Left renal pelvis (tissue), 4 donors: ENCODE data around the gene RCN1. TPM values are rescaled to one million over a fixed set of nuclear protein-coding genes. Genes with fewer than 3 reads are reported as not detected.
"Not testable (repeated sequence)": the region's sequence is repeated elsewhere in the genome, so short reads cannot be mapped to it uniquely, and the experiment has no call there.

Source experiments
- DNase-seq, 4 donors: peaks; one replicate each; pipeline ENCODE4 v3.0.0-alpha.2; 2013; ENCODE audit warnings: low read depth in 4 of 4, low spot score in 3 of 4
- polyA plus RNA-seq, 4 donors: library from polyadenylated mRNA; unstranded; fragments of 120-200 nt; gene quantifications; one replicate each; pipeline ENCODE4 v1.2.1, GENCODE V29; 2013; ENCODE audit not compliant: insufficient read length in 4 of 4

RCN1 gene
- polyA plus RNA-seq, 4 donors = 188 to 273 (median 227) TPM

- DNase-seq = no peak
These were observed 17.2 kb upstream of the RCN1 start for GRCh38 chr11:32073644-32074026.

- DNase-seq = no peak
These were observed 11.3 kb upstream of the RCN1 start for GRCh38 chr11:32079553-32079952.

DNA sequence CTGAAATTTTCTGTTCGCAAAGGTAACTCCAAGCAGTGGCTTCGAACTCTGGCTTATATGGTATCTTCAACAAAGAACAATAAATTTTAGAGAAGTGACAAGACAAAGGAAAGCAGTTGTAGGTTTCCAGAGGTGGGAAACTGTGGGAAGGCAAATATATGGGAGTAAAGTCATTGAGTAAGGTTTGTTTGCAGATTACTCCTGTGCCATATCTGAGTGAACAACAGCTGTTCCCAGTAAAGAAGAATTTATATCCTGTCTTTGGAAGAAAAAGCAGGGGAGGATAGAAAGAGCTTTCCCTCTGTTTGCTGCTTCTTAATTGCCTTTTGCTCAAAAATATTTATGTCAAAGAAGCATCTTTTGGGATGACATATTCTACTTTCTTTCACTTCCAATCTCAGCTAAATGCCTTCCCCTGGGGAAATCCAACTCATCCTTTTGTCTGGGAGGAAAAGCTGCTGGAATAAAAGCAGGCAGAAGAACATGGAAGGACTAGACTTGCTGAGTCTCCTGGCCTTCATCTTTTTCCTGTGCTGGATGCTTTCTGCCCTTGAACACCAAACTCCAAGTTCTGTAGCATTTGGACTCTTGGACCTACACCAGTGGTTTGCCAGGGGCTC lies 10.4 kb upstream of the RCN1 start:
- no peak for DNase-seq

GRCh38 chr11:32081129-32081641 lies 9.7 kb upstream of the RCN1 start:
- no peak for DNase-seq

GRCh38 chr11:32081901-32082300 lies 9.0 kb upstream of the RCN1 start:
- no peak for DNase-seq

- no peak for DNase-seq
These were observed 8.4 kb upstream of the RCN1 start for GRCh38 chr11:32082346-32082986.

DNA sequence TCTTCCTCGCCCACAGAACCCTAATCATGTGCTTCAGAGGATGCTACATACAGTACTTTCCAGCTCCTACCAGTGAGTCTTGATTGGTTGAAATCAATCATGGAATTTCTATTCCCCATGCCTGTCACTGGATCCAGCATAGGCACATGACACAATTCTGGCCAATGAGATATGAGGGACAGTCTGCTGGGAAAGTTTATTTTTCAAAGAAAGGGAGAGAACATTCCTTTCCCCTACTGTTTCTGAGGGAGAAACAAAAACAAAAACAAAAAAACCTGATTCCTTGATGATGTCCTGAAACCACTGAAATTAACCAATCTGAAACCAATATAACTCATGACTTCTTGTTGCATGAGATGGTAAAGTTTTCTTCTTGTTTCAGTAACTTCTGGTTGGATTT lies 3.3 kb upstream of the RCN1 start:
- DNase-seq = no peak

- no peak for DNase-seq
These were observed 2.5 kb upstream of the RCN1 start for GRCh38 chr11:32088117-32088941.

DNA sequence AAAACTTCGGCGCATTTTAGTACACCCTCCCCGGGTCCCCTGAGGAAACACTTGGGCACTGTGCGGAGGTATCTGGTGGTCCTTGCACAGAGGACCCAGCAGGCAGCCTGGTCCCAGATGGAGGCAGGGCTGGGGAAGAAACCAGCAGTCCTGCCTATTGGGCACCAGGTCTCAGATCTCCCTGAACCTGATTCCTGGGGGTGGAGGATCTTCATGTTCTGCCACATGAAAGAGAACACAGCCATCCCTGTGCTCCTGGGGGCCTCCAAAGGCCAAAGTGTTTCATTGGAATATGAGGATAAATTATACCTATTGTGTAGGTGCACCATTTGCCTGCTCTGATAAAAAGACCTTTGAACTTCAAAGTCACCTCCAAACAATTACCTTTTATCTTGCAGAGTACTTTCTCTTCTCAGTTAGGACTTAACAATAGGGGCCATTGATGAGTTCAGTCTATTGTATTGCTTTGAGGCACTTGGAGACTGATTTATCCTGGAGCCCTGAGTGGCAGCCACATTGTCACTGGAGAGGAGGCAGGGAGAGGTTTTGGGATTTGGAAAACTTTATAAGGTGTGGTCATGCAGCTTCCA lies 1.8 kb downstream of the RCN1 start:
- DNase-seq = no peak

DNA sequence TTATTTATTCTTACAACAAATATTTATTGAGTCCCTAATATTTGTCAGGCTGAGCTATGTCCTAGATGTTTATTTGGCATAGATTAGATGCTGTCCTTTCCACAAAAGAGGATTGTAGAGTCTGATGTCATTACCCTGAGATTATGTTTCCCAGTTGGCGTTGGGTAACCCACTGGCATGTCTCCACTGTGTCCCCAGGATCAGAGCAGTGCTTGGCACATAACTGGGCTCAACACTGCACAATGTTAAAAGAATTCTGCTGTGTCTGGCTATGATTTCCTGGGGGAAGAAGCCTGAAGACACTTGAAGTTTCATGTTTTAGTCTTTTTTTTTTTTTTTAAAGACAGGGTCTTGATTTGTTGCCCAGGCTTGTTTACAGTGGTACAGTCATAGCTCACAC lies 4.0 kb downstream of the RCN1 start:
- DNase-seq = no peak

GRCh38 chr11:32098142-32098903 lies 7.4 kb downstream of the RCN1 start:
- no peak for DNase-seq

GRCh38 chr11:32099516-32099915 lies 8.6 kb downstream of the RCN1 start:
- no peak for DNase-seq

DNA sequence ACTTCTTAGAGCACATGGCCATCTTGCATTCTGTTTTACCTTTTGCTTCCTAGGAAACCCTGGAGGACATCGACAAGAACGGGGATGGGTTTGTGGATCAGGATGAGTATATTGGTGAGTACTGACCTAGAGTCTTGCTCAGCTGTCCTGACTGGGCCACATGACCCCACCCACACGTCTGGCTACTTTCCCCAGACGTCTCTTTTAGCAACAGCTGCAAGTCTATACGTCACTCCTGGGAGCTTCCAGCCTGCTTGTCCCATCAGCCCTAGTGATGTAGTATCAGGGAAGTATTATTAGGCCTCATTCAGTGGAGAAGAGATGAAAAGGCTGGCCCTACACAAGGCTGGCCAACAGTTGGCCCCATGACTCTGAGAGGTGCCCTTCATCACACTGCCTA lies 9.6 kb downstream of the RCN1 start:
- no peak for DNase-seq

DNA sequence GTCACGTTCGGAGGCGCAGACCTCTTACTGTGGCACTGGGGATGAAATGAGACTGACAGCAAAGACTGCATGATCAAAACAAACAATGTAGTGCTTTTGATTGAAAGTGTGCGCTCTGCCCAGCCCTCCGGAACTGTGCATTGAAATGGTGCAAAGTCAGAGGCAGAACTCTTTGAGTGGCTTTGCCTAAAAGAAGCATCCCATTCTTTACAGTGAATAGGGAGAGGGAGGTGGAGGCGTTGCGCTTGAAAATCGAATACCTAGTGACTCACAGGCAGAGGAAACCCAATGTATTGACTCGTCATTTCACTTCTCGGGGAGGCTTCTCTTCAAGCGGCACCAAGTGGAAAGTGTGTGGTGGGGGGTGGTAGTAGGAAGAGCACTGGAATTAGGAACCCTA lies 10.9 kb downstream of the RCN1 start:
- no peak for DNase-seq

- DNase-seq = not testable (repeated sequence)
These were observed 12.3 kb downstream of the RCN1 start for GRCh38 chr11:32103121-32103719.

DNA sequence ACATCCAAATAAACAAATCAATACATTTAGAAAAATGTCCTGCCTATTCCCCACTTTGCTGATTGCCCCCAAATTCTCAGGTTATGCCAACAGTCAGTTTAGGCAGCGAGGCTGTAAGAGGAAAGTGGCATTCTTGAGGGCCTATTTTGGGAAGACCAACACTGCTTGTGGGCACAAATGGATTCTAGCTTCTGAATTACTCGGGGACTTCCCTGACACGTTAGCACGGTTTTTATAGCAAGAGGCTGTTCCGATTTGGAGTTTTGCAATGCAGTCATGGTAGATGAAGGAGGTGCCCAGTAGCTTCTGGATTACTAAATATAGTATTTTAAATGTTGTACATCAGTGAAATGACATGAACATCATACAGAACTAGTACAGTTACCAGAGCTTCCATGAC lies 13.1 kb downstream of the RCN1 start:
- DNase-seq = no peak

DNA sequence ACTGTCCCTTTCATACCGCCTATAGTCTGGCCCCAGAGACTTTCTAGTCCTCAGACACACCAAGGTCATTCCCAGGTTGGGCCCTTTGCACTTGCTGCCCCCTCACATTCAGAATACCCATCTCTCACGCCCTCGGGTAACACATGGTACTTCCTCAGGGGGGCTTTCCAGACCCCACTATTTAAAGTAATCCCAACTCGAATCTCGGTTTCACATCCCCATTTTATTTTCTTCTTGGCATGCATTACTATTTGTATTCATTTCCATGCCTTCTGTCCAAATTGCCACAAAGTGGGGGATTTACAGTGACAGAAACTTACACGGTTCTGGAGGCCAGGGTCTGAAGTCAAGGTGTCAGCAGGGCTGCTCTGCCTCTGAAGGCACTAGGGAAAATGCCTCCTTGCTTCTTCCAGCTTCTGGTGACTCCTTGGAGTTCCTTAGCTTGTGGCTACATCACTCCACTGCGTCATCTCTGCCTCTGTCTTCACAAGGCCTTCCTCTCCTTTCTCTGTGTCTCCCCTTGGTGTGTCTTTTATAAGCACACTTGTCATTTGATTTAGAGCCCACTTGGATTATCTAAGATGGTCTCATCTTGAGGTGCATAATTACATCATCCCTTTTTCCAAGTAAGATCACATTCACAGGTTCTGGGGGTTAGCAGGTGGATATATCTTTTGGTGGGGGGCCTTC lies 15.1 kb downstream of the RCN1 start:
- no peak for DNase-seq

- DNase-seq = no peak
These were observed 16.8 kb downstream of the RCN1 start for GRCh38 chr11:32107647-32108046.

- no peak for DNase-seq
These were observed 17.7 kb downstream of the RCN1 start for GRCh38 chr11:32108576-32108975.

GRCh38 chr11:32109138-32109537 lies 18.3 kb downstream of the RCN1 start:
- no peak for DNase-seq
